GM10266 (cell line): ENCODE data around the gene DDAH1.

ENCODE experiments used
- DNase-seq: peaks from one replicate; pipeline ENCODE4 v3.0.0; 2012; ENCODE audit errors: extremely low spot score
- TF ChIP-seq, protein P1 (sequence below): IDR thresholded peaks from 2 replicates; pipeline ENCODE4 v1.5.1; 2012; ENCODE audit warnings: mild to moderate bottlenecking, low read depth; ENCODE audit not compliant: control insufficient read depth, insufficient read depth; ENCODE audit errors: missing control alignments

The DDAH1 gene

DNA sequence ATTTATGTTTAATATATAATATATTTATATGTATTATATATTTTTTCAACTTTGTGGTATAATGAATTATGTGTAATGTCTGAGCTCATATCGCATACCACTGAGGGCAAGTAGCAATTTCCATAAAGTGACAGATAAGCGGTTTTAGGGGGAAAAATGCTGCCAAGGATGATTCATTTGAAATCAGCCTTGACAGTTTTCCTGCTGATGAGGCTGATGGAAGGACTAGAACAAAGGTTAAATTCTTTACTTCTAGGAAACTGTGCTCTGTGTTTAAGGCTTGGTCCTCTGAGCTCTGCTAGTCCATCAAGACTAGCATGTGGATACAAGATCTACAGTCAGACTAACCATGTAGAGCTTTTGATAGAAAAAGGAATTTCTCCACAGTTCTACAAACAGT is 19.3 kb upstream of the DDAH1 start:
- no peak for DNase-seq
- TF ChIP-seq, protein P1, sequence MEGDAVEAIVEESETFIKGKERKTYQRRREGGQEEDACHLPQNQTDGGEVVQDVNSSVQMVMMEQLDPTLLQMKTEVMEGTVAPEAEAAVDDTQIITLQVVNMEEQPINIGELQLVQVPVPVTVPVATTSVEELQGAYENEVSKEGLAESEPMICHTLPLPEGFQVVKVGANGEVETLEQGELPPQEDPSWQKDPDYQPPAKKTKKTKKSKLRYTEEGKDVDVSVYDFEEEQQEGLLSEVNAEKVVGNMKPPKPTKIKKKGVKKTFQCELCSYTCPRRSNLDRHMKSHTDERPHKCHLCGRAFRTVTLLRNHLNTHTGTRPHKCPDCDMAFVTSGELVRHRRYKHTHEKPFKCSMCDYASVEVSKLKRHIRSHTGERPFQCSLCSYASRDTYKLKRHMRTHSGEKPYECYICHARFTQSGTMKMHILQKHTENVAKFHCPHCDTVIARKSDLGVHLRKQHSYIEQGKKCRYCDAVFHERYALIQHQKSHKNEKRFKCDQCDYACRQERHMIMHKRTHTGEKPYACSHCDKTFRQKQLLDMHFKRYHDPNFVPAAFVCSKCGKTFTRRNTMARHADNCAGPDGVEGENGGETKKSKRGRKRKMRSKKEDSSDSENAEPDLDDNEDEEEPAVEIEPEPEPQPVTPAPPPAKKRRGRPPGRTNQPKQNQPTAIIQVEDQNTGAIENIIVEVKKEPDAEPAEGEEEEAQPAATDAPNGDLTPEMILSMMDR, result no peak

DNA sequence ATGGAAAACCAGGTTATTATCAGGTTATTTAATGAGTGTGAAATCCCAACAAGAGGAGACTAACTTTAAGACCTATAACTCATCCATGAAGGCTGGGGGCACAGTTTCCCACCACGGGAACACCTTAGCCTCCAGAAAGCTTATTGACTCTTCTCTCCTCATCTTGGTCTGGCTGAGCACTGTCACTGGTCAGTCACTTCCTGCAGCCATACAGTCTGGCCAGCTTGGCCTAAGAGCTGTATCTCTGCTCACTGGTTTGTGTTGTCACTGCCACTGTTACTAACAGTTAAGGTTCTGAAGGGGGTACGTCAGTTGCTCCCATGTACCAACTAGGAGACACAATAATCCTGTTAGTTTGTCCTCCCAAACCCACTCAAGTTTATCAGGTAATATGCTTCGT is 16.7 kb upstream of the DDAH1 start:
- TF ChIP-seq, protein P1, result no peak
- no peak for DNase-seq

DNA sequence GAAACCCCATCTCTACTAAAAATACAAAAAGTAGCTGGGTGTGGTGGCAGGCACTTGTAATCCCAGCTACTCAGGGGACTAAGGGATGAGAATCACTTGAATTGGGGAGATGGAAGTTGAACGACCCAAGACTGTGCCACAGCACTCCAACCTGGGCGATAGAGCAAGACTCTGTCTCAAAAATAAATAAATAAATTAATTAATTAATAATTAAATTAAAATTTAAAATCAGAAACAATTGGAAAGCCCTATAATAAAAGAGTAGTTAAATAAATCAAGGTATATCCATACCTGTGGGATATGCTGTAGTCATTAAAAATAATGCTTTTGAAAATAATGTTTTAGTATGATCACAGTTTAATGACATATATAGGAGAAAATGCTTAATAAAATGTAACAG is 15.6 kb upstream of the DDAH1 start:
- TF ChIP-seq, protein P1, result no peak
- DNase-seq, result no peak

DNA sequence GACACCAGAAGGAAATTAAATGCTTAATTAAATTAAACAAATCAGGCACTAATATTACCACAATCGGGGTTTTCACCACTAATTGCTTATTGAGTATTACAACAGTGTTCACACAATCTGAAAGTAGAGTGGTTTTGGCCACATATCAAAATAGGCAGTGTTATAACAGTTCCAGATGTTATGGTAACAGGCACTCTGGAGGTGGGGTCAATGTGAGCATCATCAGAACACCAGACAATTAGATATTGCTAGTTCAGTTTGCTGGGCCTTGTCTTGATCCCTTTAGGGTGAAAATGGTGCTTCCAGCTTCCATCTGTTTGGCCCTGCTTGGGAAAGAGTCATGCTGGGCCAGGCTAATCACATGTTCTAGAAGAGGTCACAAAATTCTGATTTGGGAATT is 14.5 kb upstream of the DDAH1 start:
- TF ChIP-seq, protein P1, result no peak
- DNase-seq, result no peak

DNA sequence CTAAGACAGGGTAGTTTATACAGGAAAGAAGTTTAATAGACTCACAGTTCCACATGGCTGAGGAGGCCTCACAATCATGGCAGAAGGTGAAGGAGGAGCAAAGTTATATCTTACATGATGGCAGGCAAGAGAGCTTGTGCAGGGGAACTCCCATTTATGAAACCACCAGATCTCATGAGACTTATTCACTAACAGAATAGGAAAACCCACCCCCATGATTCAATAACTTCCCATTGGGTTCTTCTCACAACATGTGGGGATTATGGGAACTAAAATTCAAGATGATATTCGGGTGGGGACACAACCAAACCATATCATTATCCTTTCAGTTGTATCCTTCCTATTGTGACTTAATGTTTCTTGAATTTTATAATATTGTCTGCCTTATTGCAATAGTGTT is 13.4 kb upstream of the DDAH1 start:
- TF ChIP-seq, protein P1, result no peak
- DNase-seq, result no peak

- TF ChIP-seq, protein P1, result no peak
- no peak for DNase-seq
These were observed 10.1 kb upstream of the DDAH1 start for GRCh38 chr1:85475055-85475454.

DNA sequence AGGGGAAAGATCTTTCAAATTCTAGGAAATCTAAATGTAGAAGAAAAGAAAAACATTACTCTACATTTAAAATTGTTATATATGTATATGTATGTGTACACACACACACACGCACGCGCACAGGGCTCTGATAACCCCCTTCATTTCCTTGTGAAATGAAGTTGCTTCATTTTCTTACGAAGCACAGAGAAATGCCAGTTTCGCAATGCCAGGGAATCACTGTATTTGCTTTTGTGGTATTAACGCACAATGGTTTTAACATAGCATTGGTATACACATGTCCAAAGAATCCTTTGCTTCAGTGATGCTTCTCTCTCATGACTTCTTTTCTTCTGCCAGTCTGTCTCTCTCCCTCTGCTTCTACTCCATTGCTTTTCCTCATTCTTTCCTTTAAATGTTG is 8.4 kb upstream of the DDAH1 start:
- TF ChIP-seq, protein P1, result no peak
- DNase-seq, result no peak
